SK-N-SH treated with all-trans-retinoic acid at 6 μM for 48 hours (cell line): ENCODE measurements around the gene NOX5.

ENCODE experiments used
- ATAC-seq: fragments of 200-7000 bp; cut with Tn5 transposase; 3 replicates; pipeline ENCODE4 v1.9.1; 2020; ENCODE audit warnings: mild to moderate bottlenecking, moderate library complexity
- ARNTL ChIP-seq: fragments of 450-650 bp; formaldehyde crosslinking; IDR thresholded peaks from 2 replicates; pipeline ENCODE4 v1.5.0; 2020; ENCODE audit warnings: low read depth, mild to moderate bottlenecking, moderate library complexity, borderline replicate concordance
- BACH2 ChIP-seq: fragments of 250-450 bp; sonication (Bioruptor Pico); IDR thresholded peaks from 2 replicates; pipeline ENCODE4 v1.9.0; 2021; ENCODE audit warnings: mild to moderate bottlenecking, borderline replicate concordance
- CSDC2 ChIP-seq: fragments of 250-450 bp; sonication (Bioruptor Pico); IDR thresholded peaks from 2 replicates; pipeline ENCODE4 v1.5.0; 2020; ENCODE audit warnings: mild to moderate bottlenecking, moderate library complexity
- ESRRG ChIP-seq: fragments of 250-450 bp; sonication (Bioruptor Pico); IDR thresholded peaks from 2 replicates; pipeline ENCODE4 v1.6.1; 2021; ENCODE audit warnings: mild to moderate bottlenecking
- GLIS3 ChIP-seq: fragments of 250-450 bp; sonication (Bioruptor Pico); IDR thresholded peaks from 2 replicates; pipeline ENCODE4 v1.5.0; 2020; ENCODE audit warnings: mild to moderate bottlenecking, moderate library complexity
- ISL1 ChIP-seq: fragments of 250-450 bp; sonication (Bioruptor Pico); IDR thresholded peaks from 2 replicates; pipeline ENCODE4 v2.1.2; 2022; ENCODE audit warnings: mild to moderate bottlenecking, moderate library complexity
- OSR1 ChIP-seq: fragments of 250-450 bp; sonication (Bioruptor Pico); IDR thresholded peaks from 2 replicates; pipeline ENCODE4 v1.8.0; 2022; ENCODE audit warnings: moderate library complexity, mild to moderate bottlenecking, inconsistent platforms
- PPARA ChIP-seq: fragments of 250-450 bp; sonication (Bioruptor Pico); IDR thresholded peaks from 2 replicates; pipeline ENCODE4 v1.5.0; 2020; ENCODE audit warnings: mild to moderate bottlenecking, borderline replicate concordance
- RARB ChIP-seq: fragments of 250-450 bp; sonication (Bioruptor Pico); IDR thresholded peaks from 2 replicates; pipeline ENCODE4 v1.8.0; 2021; ENCODE audit warnings: mild to moderate bottlenecking, moderate library complexity
- SNAI2 ChIP-seq: fragments of 250-450 bp; sonication (Bioruptor Pico); IDR thresholded peaks from 2 replicates; pipeline ENCODE4 v1.5.0; 2020; ENCODE audit warnings: mild to moderate bottlenecking, moderate library complexity
- TCF4 ChIP-seq: fragments of 250-450 bp; sonication (Bioruptor Pico); IDR thresholded peaks from 2 replicates; pipeline ENCODE4 v1.8.0; 2021; ENCODE audit warnings: mild to moderate bottlenecking, moderate library complexity, borderline replicate concordance
- TOX ChIP-seq: fragments of 250-450 bp; sonication (Bioruptor Pico); IDR thresholded peaks from 2 replicates; pipeline ENCODE4 v1.8.0; 2021; ENCODE audit warnings: mild to moderate bottlenecking, moderate library complexity, borderline replicate concordance
- ZC3H10 ChIP-seq: fragments of 250-450 bp; sonication (Bioruptor Pico); IDR thresholded peaks from 2 replicates; pipeline ENCODE4 v1.5.1; 2021; ENCODE audit warnings: mild to moderate bottlenecking, moderate library complexity
- ZFP3 ChIP-seq: fragments of 250-450 bp; sonication (Bioruptor Pico); IDR thresholded peaks from 2 replicates; pipeline ENCODE4 v1.5.0; 2020; ENCODE audit warnings: mild to moderate bottlenecking, moderate library complexity
- ZFP30 ChIP-seq: fragments of 450-650 bp; formaldehyde crosslinking; IDR thresholded peaks from 2 replicates; pipeline ENCODE4 v1.5.0; 2022; ENCODE audit warnings: mild to moderate bottlenecking, moderate library complexity
- ZNF565 ChIP-seq: fragments of 450-650 bp; formaldehyde crosslinking; conservative IDR thresholded peaks from 2 replicates; pipeline ENCODE4 v1.5.0; 2020; ENCODE audit warnings: low read depth, mild to moderate bottlenecking, moderate library complexity
- ZNF70 ChIP-seq: fragments of 450-650 bp; formaldehyde crosslinking; IDR thresholded peaks from 2 replicates; pipeline ENCODE4 v1.5.0; 2020; ENCODE audit warnings: mild to moderate bottlenecking, moderate library complexity
- ZNF8 ChIP-seq: fragments of 450-650 bp; formaldehyde crosslinking; IDR thresholded peaks from 2 replicates; pipeline ENCODE4 v1.5.0; 2020; ENCODE audit warnings: mild to moderate bottlenecking, moderate library complexity
- TF ChIP-seq, protein P1 (sequence below): fragments of 250-450 bp; sonication (Bioruptor Pico); IDR thresholded peaks from 2 replicates; pipeline ENCODE4 v1.5.1; 2020; ENCODE audit warnings: low read depth, mild to moderate bottlenecking, moderate library complexity
- TF ChIP-seq, protein P2 (sequence below): fragments of 250-450 bp; sonication (Bioruptor Pico); IDR thresholded peaks from 2 replicates; pipeline ENCODE4 v1.5.0; 2020; ENCODE audit warnings: mild to moderate bottlenecking, moderate library complexity
- TF ChIP-seq, protein P3 (sequence below): fragments of 250-450 bp; sonication (Bioruptor Pico); IDR thresholded peaks from 2 replicates; pipeline ENCODE4 v1.8.0; 2021; ENCODE audit warnings: low read depth, mild to moderate bottlenecking, moderate library complexity, borderline replicate concordance

The NOX5 gene

GRCh38 chr15:69084404-69085030, 70.0 kb downstream of the NOX5 start:
- no peak for TF ChIP-seq GLIS3 (CRISPR knock-in tag)
- TF ChIP-seq, protein P1, sequence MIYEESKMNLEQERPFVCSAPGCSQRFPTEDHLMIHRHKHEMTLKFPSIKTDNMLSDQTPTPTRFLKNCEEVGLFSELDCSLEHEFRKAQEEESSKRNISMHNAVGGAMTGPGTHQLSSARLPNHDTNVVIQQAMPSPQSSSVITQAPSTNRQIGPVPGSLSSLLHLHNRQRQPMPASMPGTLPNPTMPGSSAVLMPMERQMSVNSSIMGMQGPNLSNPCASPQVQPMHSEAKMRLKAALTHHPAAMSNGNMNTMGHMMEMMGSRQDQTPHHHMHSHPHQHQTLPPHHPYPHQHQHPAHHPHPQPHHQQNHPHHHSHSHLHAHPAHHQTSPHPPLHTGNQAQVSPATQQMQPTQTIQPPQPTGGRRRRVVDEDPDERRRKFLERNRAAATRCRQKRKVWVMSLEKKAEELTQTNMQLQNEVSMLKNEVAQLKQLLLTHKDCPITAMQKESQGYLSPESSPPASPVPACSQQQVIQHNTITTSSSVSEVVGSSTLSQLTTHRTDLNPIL (CRISPR knock-in tag): no peak
- TF ChIP-seq ARNTL (CRISPR knock-in tag): no peak
- TF ChIP-seq CSDC2 (CRISPR knock-in tag): no peak
- no peak for TF ChIP-seq ESRRG (CRISPR knock-in tag)
- no peak for TF ChIP-seq RARB (CRISPR knock-in tag)
- no peak for TF ChIP-seq SNAI2 (CRISPR knock-in tag)
- TF ChIP-seq, protein P2, sequence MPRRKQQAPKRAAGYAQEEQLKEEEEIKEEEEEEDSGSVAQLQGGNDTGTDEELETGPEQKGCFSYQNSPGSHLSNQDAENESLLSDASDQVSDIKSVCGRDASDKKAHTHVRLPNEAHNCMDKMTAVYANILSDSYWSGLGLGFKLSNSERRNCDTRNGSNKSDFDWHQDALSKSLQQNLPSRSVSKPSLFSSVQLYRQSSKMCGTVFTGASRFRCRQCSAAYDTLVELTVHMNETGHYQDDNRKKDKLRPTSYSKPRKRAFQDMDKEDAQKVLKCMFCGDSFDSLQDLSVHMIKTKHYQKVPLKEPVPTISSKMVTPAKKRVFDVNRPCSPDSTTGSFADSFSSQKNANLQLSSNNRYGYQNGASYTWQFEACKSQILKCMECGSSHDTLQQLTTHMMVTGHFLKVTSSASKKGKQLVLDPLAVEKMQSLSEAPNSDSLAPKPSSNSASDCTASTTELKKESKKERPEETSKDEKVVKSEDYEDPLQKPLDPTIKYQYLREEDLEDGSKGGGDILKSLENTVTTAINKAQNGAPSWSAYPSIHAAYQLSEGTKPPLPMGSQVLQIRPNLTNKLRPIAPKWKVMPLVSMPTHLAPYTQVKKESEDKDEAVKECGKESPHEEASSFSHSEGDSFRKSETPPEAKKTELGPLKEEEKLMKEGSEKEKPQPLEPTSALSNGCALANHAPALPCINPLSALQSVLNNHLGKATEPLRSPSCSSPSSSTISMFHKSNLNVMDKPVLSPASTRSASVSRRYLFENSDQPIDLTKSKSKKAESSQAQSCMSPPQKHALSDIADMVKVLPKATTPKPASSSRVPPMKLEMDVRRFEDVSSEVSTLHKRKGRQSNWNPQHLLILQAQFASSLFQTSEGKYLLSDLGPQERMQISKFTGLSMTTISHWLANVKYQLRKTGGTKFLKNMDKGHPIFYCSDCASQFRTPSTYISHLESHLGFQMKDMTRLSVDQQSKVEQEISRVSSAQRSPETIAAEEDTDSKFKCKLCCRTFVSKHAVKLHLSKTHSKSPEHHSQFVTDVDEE (CRISPR knock-in tag): no peak
- TF ChIP-seq TCF4 (CRISPR knock-in tag): no peak
- TF ChIP-seq ZNF70 (CRISPR knock-in tag): no peak
- TF ChIP-seq BACH2 (CRISPR knock-in tag): no peak
- no peak for TF ChIP-seq ZC3H10 (CRISPR knock-in tag)

GRCh38 chr15:69085325-69086081, 71.0 kb downstream of the NOX5 start:
- TF ChIP-seq TOX (CRISPR knock-in tag): no peak
- ATAC-seq: no peak

More at GRCh38 chr15:69084404-69085030, 70.0 kb downstream of the NOX5 start:
- no peak for ATAC-seq

- no peak for ATAC-seq
These were observed 72.1 kb downstream of the NOX5 start for GRCh38 chr15:69086427-69087204.

GRCh38 chr15:69087366-69087976, 73.0 kb downstream of the NOX5 start:
- TF ChIP-seq, protein P3, sequence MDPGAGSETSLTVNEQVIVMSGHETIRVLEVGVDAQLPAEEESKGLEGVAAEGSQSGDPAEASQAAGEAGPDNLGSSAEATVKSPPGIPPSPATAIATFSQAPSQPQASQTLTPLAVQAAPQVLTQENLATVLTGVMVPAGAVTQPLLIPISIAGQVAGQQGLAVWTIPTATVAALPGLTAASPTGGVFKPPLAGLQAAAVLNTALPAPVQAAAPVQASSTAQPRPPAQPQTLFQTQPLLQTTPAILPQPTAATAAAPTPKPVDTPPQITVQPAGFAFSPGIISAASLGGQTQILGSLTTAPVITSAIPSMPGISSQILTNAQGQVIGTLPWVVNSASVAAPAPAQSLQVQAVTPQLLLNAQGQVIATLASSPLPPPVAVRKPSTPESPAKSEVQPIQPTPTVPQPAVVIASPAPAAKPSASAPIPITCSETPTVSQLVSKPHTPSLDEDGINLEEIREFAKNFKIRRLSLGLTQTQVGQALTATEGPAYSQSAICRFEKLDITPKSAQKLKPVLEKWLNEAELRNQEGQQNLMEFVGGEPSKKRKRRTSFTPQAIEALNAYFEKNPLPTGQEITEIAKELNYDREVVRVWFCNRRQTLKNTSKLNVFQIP (CRISPR knock-in tag): no peak
- TF ChIP-seq, protein P1 (CRISPR knock-in tag): no peak
- TF ChIP-seq CSDC2 (CRISPR knock-in tag) (no peak), ZNF565 (CRISPR knock-in tag) (no peak), PPARA (CRISPR knock-in tag) (no peak), ISL1 (CRISPR knock-in tag) (no peak), GLIS3 (CRISPR knock-in tag) (no peak), ZFP30 (CRISPR knock-in tag) (no peak), TOX (CRISPR knock-in tag) (no peak), ESRRG (CRISPR knock-in tag) (no peak), OSR1 (no peak), SNAI2 (CRISPR knock-in tag) (no peak), ZFP3 (CRISPR knock-in tag) (no peak), ZNF8 (CRISPR knock-in tag) (no peak)
- TF ChIP-seq, protein P2 (CRISPR knock-in tag): no peak
- no peak for ATAC-seq

More at GRCh38 chr15:69086427-69087204, 72.1 kb downstream of the NOX5 start:
- TF ChIP-seq ZC3H10 (CRISPR knock-in tag): no peak
- TF ChIP-seq ZNF70 (CRISPR knock-in tag): no peak
- no peak for TF ChIP-seq ZFP3 (CRISPR knock-in tag)
- TF ChIP-seq ZFP30 (CRISPR knock-in tag): no peak
- TF ChIP-seq ESRRG (CRISPR knock-in tag): no peak
- TF ChIP-seq TOX (CRISPR knock-in tag): no peak
